DMS 273 (cell line): ENCODE results near the gene LPIN1.

ENCODE experiments used
- DNase-seq: peaks from one replicate; lab custom pipeline; 2025; ENCODE audit not compliant: unreplicated experiment; lab: John Stamatoyannopoulos, UW

LPIN1 gene

DNA sequence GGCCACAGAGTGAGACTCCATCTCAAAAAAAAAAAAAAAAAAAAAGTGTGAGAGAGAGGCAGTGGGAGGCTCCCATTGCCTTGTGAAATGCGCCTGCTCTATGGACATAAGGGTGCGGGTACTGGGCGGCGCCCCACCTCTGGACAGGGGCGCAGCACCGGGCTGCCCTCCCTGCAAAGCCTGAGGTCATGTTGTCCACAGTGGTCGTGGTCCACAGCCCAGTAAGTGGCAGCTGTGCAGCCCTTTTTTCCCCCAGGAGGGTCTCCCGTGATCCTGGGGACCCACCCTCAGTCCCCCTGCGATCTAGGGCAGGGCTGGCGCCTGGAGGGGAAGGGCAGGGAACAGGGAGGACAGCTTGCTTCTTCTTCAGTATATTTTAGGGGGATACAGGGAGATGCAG, 37.8 kb downstream of the LPIN1 start:
- DNase-seq = no peak

GRCh38 chr2:11784747-11785610, 38.5 kb downstream of the LPIN1 start:
- DNase-seq = peak; percentile 63

DNA sequence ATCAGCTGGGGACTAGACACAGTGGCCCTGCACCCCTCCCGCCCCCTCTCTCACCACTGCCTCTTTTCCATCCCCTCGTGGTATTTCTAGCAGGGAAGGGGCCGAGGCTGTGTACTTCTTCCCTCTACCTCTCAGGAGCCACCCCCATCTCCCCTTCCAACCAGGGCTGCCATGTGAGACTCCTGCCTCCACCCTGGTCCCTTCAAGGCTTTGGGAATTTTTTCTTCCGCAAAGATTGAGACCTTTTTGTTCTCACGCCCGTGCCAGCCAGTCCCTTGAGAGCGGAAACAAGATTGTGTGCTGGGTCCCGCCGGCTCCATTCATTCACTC, 39.1 kb downstream of the LPIN1 start:
- DNase-seq = no peak

DNA sequence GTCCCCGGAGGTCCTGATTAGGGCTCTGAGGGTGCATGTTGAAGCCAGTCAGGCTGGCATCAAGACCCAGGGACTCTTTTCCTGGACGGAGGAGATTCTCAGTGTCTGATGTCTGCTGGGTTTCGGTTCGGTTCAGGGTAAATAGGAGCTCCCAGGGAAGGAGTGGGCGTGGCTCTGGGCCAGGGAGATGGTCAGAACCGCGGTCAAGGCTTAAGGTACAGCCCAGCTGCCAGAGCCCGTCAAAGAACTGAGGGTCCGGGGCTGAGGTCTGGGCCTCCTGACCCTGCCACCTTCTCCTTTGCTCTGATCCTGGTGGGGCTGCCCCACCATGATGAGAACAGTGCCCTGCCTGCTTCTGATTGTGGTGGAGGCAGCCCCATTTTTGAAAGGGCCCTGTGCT, 39.8 kb downstream of the LPIN1 start:
- DNase-seq = no peak

GRCh38 chr2:11786592-11786991, 40.2 kb downstream of the LPIN1 start:
- no peak for DNase-seq

GRCh38 chr2:11787991-11788390, 41.6 kb downstream of the LPIN1 start:
- no peak for DNase-seq

DNA sequence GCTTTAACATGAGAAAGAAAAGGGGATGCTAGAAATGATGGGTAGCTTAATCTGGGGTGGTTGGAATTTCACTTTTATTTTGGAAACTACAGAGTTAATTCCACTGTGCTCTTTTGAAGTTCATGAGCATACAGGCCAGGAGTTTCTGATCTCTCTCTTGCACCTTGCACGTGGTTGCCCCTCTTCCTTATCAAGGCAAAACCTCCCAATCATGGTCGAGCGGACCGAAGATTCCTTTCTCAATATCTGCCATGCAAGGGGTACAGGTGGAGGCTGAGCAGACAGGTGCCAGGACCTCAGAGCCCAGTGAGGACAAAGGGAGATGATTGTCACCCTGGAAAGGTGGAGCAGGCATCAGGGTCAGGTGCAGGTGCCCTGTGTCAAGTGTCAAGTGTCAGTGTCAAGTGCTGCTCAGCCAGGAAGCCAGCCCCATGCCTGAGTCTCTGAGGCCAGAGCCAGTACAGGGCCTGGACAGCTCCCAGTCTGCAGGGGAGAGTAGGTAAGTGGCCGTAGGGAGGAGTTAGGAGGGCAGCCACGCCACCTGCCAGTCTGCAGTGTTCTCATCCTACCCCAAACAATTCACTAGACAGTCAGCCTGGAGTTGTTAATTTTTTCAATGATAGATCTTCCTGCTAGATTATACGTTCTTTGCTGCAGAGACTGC, 42.2 kb downstream of the LPIN1 start:
- no peak for DNase-seq

GRCh38 chr2:11789243-11789642, 42.8 kb downstream of the LPIN1 start:
- DNase-seq = no peak

DNA sequence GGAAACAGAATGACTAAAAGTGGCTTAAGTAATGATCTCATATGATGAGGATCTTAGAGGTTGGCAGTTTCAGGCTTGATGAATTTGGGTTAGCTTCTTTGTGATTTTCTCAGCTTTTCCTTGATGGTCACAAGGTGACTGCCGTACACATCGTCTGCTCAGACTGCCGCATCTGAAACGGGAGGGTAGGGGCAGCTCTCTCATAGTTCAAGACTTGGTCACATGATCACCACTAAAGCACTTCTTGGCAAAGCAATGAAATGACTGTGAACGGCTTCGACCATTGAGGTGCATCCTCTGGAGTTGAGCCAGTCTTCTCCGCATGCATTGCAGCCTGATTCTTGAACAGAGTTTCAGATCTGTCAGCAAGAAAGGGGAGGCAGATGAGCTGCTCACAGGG, 43.8 kb downstream of the LPIN1 start:
- DNase-seq = no peak

- no peak for DNase-seq
Measured at GRCh38 chr2:11795590-11795989, 49.2 kb downstream of the LPIN1 start.

GRCh38 chr2:11796190-11797171, 50.0 kb downstream of the LPIN1 start:
- DNase-seq = no peak

- no peak for DNase-seq
Measured at GRCh38 chr2:11797846-11798245, 51.4 kb downstream of the LPIN1 start.

- no peak for DNase-seq
Measured at GRCh38 chr2:11798701-11799435, 52.4 kb downstream of the LPIN1 start.

DNA sequence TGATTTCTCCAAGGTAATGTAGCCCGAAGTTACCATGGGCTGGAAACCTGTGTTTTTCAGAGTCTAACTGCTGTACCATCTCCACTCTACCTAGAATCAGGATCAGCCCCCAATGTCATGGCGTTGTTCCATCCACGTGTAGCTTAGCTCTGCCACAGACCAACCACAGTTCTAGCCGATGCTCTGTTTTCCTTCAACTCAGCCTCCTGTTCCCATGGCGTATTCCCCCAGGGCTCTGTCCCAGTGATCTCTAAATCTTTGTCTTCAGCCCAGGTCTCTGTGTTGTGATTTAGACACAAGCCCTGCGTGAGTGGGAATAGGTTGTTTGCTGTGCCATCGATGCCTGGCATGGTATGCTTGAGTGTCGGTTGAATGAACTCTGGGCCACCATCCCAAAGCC, 53.4 kb downstream of the LPIN1 start:
- DNase-seq = no peak

GRCh38 chr2:11802782-11803191, 56.4 kb downstream of the LPIN1 start:
- no peak for DNase-seq

DNA sequence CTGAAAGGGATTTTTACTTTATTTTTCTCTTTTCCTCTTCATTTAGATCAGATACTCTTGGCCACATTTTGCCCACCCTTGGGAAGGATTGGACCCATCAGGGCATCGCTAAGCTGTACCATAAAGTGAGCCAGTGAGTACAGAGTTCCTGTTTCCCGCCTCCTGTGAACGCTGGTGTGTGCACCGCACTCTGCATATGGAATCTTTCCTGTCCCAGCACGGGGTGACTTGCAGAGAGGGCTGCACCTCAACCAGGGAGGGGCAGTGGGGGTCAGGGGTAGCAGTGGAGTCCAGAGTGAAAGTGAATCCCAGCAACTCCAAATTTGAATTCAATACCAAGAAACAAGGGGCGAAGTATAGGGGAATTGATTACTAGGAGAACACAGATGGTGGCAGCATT, 58.6 kb downstream of the LPIN1 start:
- DNase-seq = no peak

- no peak for DNase-seq
Measured at GRCh38 chr2:11805920-11806319, 59.5 kb downstream of the LPIN1 start.

GRCh38 chr2:11807156-11808015, 61.0 kb downstream of the LPIN1 start:
- no peak for DNase-seq

- DNase-seq = no peak
Measured at GRCh38 chr2:11808016-11808400, 61.6 kb downstream of the LPIN1 start.
